H1 (cell line): Measurements from ENCODE around the gene CDYL2. TPM values are rescaled to one million over a fixed set of nuclear protein-coding genes. Genes with fewer than 3 reads are reported as not detected.

Experiments
- CBX8 ChIP-seq: fragments of 300-800, 300-1000 bp; sonication (generic); IDR thresholded peaks from 2 replicates; pipeline ENCODE4 v1.7.1; 2016; ENCODE audit warnings: low read depth, low read length, borderline replicate concordance
- CHD2 ChIP-seq: IDR thresholded peaks from 2 replicates; pipeline ENCODE4 v1.6.1; 2012; ENCODE audit warnings: low read length, improper control_type of control experiment
- RFX5 ChIP-seq: IDR thresholded peaks from 2 replicates; pipeline ENCODE4 v1.6.1; 2011; ENCODE audit warnings: low read depth, low read length, improper control_type of control experiment, borderline replicate concordance
- SIX5 ChIP-seq: IDR thresholded peaks from 2 replicates; pipeline ENCODE4 v1.6.1; 2011; ENCODE audit warnings: mild to moderate bottlenecking, low read depth, low read length
- polyA plus RNA-seq, 7 experiments: library from polyadenylated mRNA; depleted of rRNA in 3 of 7; stranded (reverse) in 5 of 7; unstranded in 2 of 7; fragments of >200 nt in 5 of 7; fragments of 200-250 nt in 2 of 7; gene quantifications; 1 replicate in 5 of 7; 2 replicates in 1 of 7; 4 replicates in 1 of 7; pipeline versions ENCODE4 v1.2.1 to v1.2.3, GENCODE V29; 2011 to 2013; ENCODE audit warnings: missing spikeins in 2 of 7, mixed read lengths in 2 of 7
- total RNA-seq: library from RNA; stranded (reverse); fragmentation: NEBNext Ultra II Directional; extraction: Animal tissue kit (Norgen Biotek cat#: 25700); gene quantifications from 2 replicates; pipeline ENCODE4 v1.2.1, GENCODE V29; 2021
- TF ChIP-seq, protein P1 (sequence below): fragments of 300-600 bp; sonication (generic); IDR thresholded peaks from 2 replicates; pipeline ENCODE4 v1.7.1; 2012; ENCODE audit warnings: low read length, moderate library complexity, mild to moderate bottlenecking, inconsistent platforms; ENCODE audit not compliant: insufficient replicate concordance

Gene CDYL2
- total and polyA plus RNA-seq, 2 of the 8 experiments (the other 6 are each of a cell fraction or from before 2014, with no cell fraction given): 0.33 to 5.3 TPM

DNA sequence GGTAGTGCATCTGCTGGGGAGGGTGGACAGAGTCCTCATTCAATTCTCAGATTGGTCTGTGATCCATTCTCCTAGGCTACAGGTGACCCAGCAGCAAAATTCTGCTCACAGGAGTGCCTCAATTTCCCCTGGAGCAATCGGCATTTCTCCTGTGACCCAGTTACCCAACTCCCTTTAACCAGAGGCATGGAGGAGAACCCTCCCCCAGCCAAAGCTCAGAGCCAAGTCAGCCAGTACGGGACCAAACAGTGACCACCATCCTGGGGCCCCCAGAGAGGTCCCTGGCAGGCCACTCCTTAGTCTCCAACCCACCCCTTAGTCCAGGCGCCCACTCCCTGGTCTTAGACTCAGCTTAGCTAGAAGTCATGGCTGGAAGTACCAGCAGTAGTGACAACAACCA is 188.0 kb downstream of the CDYL2 start (continued):
- TF ChIP-seq, protein P1, sequence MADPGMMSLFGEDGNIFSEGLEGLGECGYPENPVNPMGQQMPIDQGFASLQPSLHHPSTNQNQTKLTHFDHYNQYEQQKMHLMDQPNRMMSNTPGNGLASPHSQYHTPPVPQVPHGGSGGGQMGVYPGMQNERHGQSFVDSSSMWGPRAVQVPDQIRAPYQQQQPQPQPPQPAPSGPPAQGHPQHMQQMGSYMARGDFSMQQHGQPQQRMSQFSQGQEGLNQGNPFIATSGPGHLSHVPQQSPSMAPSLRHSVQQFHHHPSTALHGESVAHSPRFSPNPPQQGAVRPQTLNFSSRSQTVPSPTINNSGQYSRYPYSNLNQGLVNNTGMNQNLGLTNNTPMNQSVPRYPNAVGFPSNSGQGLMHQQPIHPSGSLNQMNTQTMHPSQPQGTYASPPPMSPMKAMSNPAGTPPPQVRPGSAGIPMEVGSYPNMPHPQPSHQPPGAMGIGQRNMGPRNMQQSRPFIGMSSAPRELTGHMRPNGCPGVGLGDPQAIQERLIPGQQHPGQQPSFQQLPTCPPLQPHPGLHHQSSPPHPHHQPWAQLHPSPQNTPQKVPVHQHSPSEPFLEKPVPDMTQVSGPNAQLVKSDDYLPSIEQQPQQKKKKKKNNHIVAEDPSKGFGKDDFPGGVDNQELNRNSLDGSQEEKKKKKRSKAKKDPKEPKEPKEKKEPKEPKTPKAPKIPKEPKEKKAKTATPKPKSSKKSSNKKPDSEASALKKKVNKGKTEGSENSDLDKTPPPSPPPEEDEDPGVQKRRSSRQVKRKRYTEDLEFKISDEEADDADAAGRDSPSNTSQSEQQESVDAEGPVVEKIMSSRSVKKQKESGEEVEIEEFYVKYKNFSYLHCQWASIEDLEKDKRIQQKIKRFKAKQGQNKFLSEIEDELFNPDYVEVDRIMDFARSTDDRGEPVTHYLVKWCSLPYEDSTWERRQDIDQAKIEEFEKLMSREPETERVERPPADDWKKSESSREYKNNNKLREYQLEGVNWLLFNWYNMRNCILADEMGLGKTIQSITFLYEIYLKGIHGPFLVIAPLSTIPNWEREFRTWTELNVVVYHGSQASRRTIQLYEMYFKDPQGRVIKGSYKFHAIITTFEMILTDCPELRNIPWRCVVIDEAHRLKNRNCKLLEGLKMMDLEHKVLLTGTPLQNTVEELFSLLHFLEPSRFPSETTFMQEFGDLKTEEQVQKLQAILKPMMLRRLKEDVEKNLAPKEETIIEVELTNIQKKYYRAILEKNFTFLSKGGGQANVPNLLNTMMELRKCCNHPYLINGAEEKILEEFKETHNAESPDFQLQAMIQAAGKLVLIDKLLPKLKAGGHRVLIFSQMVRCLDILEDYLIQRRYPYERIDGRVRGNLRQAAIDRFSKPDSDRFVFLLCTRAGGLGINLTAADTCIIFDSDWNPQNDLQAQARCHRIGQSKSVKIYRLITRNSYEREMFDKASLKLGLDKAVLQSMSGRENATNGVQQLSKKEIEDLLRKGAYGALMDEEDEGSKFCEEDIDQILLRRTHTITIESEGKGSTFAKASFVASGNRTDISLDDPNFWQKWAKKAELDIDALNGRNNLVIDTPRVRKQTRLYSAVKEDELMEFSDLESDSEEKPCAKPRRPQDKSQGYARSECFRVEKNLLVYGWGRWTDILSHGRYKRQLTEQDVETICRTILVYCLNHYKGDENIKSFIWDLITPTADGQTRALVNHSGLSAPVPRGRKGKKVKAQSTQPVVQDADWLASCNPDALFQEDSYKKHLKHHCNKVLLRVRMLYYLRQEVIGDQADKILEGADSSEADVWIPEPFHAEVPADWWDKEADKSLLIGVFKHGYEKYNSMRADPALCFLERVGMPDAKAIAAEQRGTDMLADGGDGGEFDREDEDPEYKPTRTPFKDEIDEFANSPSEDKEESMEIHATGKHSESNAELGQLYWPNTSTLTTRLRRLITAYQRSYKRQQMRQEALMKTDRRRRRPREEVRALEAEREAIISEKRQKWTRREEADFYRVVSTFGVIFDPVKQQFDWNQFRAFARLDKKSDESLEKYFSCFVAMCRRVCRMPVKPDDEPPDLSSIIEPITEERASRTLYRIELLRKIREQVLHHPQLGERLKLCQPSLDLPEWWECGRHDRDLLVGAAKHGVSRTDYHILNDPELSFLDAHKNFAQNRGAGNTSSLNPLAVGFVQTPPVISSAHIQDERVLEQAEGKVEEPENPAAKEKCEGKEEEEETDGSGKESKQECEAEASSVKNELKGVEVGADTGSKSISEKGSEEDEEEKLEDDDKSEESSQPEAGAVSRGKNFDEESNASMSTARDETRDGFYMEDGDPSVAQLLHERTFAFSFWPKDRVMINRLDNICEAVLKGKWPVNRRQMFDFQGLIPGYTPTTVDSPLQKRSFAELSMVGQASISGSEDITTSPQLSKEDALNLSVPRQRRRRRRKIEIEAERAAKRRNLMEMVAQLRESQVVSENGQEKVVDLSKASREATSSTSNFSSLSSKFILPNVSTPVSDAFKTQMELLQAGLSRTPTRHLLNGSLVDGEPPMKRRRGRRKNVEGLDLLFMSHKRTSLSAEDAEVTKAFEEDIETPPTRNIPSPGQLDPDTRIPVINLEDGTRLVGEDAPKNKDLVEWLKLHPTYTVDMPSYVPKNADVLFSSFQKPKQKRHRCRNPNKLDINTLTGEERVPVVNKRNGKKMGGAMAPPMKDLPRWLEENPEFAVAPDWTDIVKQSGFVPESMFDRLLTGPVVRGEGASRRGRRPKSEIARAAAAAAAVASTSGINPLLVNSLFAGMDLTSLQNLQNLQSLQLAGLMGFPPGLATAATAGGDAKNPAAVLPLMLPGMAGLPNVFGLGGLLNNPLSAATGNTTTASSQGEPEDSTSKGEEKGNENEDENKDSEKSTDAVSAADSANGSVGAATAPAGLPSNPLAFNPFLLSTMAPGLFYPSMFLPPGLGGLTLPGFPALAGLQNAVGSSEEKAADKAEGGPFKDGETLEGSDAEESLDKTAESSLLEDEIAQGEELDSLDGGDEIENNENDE: no peak
- TF ChIP-seq CHD2 (no peak), CBX8 (no peak), SIX5 (no peak), RFX5 (no peak)
